Measurements from ENCODE around the gene MRPL20.
"Not testable (repeated sequence)": the region's sequence is repeated elsewhere in the genome, so short reads cannot be mapped to it uniquely, and the experiment has no call there.

MRPL20 gene

GRCh38 chr1:1388078-1388472 is 19.0 kb downstream of the MRPL20 start:
- H3K27ac ChIP-seq: no peak overlapping the region
- no peak for TF ChIP-seq ZFX (IDR thresholded peaks at IDR 0.05; ENCODE audit: borderline replicate concordance)
- TF ChIP-seq, protein P1, sequence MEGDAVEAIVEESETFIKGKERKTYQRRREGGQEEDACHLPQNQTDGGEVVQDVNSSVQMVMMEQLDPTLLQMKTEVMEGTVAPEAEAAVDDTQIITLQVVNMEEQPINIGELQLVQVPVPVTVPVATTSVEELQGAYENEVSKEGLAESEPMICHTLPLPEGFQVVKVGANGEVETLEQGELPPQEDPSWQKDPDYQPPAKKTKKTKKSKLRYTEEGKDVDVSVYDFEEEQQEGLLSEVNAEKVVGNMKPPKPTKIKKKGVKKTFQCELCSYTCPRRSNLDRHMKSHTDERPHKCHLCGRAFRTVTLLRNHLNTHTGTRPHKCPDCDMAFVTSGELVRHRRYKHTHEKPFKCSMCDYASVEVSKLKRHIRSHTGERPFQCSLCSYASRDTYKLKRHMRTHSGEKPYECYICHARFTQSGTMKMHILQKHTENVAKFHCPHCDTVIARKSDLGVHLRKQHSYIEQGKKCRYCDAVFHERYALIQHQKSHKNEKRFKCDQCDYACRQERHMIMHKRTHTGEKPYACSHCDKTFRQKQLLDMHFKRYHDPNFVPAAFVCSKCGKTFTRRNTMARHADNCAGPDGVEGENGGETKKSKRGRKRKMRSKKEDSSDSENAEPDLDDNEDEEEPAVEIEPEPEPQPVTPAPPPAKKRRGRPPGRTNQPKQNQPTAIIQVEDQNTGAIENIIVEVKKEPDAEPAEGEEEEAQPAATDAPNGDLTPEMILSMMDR (IDR thresholded peaks at IDR 0.05): no peak

GRCh38 chr1:1387098-1388077 is 19.7 kb downstream of the MRPL20 start:
- no peak overlapping the region for H3K27ac ChIP-seq

GRCh38 chr1:1385931-1386330 is 21.2 kb downstream of the MRPL20 start:
- H3K27ac ChIP-seq: no peak overlapping the region
- TF ChIP-seq ZFX (IDR thresholded peaks at IDR 0.05; ENCODE audit: borderline replicate concordance): no peak
- TF ChIP-seq, protein P1 (IDR thresholded peaks at IDR 0.05): no peak

More at GRCh38 chr1:1387098-1388077, 19.7 kb downstream of the MRPL20 start:
- TF ChIP-seq, protein P1 (IDR thresholded peaks at IDR 0.05): no peak
- no peak for TF ChIP-seq ZFX (IDR thresholded peaks at IDR 0.05; ENCODE audit: borderline replicate concordance)

DNA sequence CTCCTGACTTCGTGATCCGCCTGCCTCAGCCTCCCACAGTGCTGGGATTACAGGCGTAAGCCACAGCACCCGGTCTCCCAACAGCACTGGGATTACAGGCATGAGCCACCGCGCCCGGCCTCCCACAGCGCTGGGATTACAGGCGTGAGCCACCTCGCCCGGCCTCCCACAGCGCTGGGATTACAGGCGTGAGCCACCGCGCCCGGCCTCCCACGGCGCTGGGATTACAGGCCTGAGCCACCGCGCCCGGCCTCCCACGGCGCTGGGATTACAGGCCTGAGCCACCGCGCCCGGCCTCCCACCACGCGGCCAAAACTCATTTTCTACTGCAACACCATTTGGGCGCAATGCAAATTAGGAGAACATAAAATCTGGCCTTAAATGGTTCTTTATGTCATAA is 21.8 kb downstream of the MRPL20 start:
- not testable (repeated sequence) for H3K27ac ChIP-seq

GRCh38 chr1:1381294-1381693 is 25.8 kb downstream of the MRPL20 start:
- no peak overlapping the region for H3K27ac ChIP-seq
- TF ChIP-seq, protein P1 (IDR thresholded peaks at IDR 0.05): no peak
- no peak for TF ChIP-seq ZFX (IDR thresholded peaks at IDR 0.05; ENCODE audit: borderline replicate concordance)

- H3K27ac ChIP-seq: no peak overlapping the region
- TF ChIP-seq, protein P1 (IDR thresholded peaks at IDR 0.05): no peak
- no peak for TF ChIP-seq ZFX (IDR thresholded peaks at IDR 0.05; ENCODE audit: borderline replicate concordance)
Measured at GRCh38 chr1:1380860-1381259, 26.2 kb downstream of the MRPL20 start.

GRCh38 chr1:1377540-1378205 is 29.4 kb downstream of the MRPL20 start:
- H3K27ac ChIP-seq: no peak overlapping the region
- TF ChIP-seq, protein P1 (IDR thresholded peaks at IDR 0.05): no peak
- no peak for TF ChIP-seq ZFX (IDR thresholded peaks at IDR 0.05; ENCODE audit: borderline replicate concordance)

Measured in 22Rv1 (cell line).